Central memory CD4-positive, alpha-beta T cell (primary cell): ENCODE results near the gene GSN.

Experiments used
- DNase-seq: peaks from one replicate; pipeline ENCODE4 v3.0.0; 2022
- total RNA-seq, 3 experiments: gene quantifications; one replicate each; lab custom pipeline; 2026; lab: John Stamatoyannopoulos, UW

GSN gene
- total RNA-seq: 1.6 to 5.0 (median 4.6) reads per million in 3 experiments

GRCh38 chr9:121267689-121268597, at the start of gene GSN:
Gene GSN, plus strand, starts transcription at chr9:121268162. Its CDS starts 33,810 bp downstream, at chr9:121301972.
- peak; percentile 11 for DNase-seq

GRCh38 chr9:121218357-121219027, 49.5 kb upstream of the GSN start:
- no peak for DNase-seq

GRCh38 chr9:121219530-121219929, 48.4 kb upstream of the GSN start:
- DNase-seq: no peak

- no peak for DNase-seq
Measured at GRCh38 chr9:121220996-121221663, 46.8 kb upstream of the GSN start.

- DNase-seq: no peak
Measured at GRCh38 chr9:121221664-121222055, 46.3 kb upstream of the GSN start.

GRCh38 chr9:121222524-121223171, 45.3 kb upstream of the GSN start:
- no peak for DNase-seq

- no peak for DNase-seq
Measured at GRCh38 chr9:121225240-121225639, 42.7 kb upstream of the GSN start.

GRCh38 chr9:121226175-121226574, 41.8 kb upstream of the GSN start:
- DNase-seq: no peak

GRCh38 chr9:121227862-121228261, 40.1 kb upstream of the GSN start:
- DNase-seq: no peak

- DNase-seq: no peak
Measured at GRCh38 chr9:121230256-121230655, 37.7 kb upstream of the GSN start.

- no peak for DNase-seq
Measured at GRCh38 chr9:121232251-121232650, 35.7 kb upstream of the GSN start.

GRCh38 chr9:121233906-121234831, 33.8 kb upstream of the GSN start:
- DNase-seq: no peak

- no peak for DNase-seq
Measured at GRCh38 chr9:121234832-121235161, 33.2 kb upstream of the GSN start.

GRCh38 chr9:121235512-121235911, 32.5 kb upstream of the GSN start:
- DNase-seq: no peak

GRCh38 chr9:121237916-121238315, 30.0 kb upstream of the GSN start:
- no peak for DNase-seq

- no peak for DNase-seq
Measured at GRCh38 chr9:121239071-121239470, 28.9 kb upstream of the GSN start.

- DNase-seq: no peak
Measured at GRCh38 chr9:121239851-121240250, 28.1 kb upstream of the GSN start.

GRCh38 chr9:121240472-121241135, 27.4 kb upstream of the GSN start:
- no peak for DNase-seq

GRCh38 chr9:121242219-121242958, 25.6 kb upstream of the GSN start:
- DNase-seq: no peak

GRCh38 chr9:121242959-121243346, 25.0 kb upstream of the GSN start:
- DNase-seq: no peak
